Measurements from ENCODE around the gene SHROOM3. TPM values are rescaled to one million over a fixed set of nuclear protein-coding genes. Genes with fewer than 3 reads are reported as not detected.

Gene SHROOM3
- total RNA-seq, 1 experiment from 2014 or later, result 27.6 TPM

GRCh38 chr4:76622126-76622525, 187.1 kb downstream of the SHROOM3 start:
- H3K27me3 ChIP-seq (ENCODE audit: insufficient read depth, low read length), result no peaks in the 10 kb centered on the region
- TF ChIP-seq CTCF (conservative IDR thresholded peaks at IDR 0.05), result no peak
- Mint-ChIP-seq H3K4me3 (no peak overlapping the region), H3K4me1 (peaks cover 33 to 42% of the 10 kb centered on the region in 2 experiments), H3K36me3 (ENCODE audit: insufficient read depth in 1 of 3, low read depth in 3 of 3) (no peaks in the 10 kb centered on the region), H3K27ac (no peak overlapping the region; a peak in 1 of 7 replicates), H3K27me3 (ENCODE audit: low read depth) (no peaks in the 10 kb centered on the region; the same call in 1 of the 2 replicates), H3K9me3 (no peaks in the 10 kb centered on the region)
- H3K9me3 ChIP-seq (ENCODE audit: control insufficient read depth, low read depth, low read length), result no peaks in the 10 kb centered on the region
- H3K18ac ChIP-seq (ENCODE audit: insufficient read length, low read depth, low read length), result no peak overlapping the region
- no peak overlapping the region for H3K4me2 ChIP-seq (ENCODE audit: insufficient read depth, insufficient read length, low read length)
- no peaks in the 10 kb centered on the region for H3K79me1 ChIP-seq (ENCODE audit: insufficient read depth, low read depth, low read length, poor library complexity, severe bottlenecking)
- H2BK20ac ChIP-seq (ENCODE audit: low read depth, low read length, poor library complexity, severe bottlenecking), result no peak overlapping the region
- no peak overlapping the region for H3K23ac ChIP-seq (ENCODE audit: insufficient read length, low read depth, low read length)
- H2AK5ac ChIP-seq (ENCODE audit: insufficient read length, low read length), result no peak overlapping the region
- H3K4me1 ChIP-seq (ENCODE audit: insufficient read depth, low read length), result peaks cover 8% of the 10 kb centered on the region
- H2AFZ ChIP-seq (ENCODE audit: low read length), result no peak overlapping the region
- no peak overlapping the region for H2BK5ac ChIP-seq (ENCODE audit: insufficient read length, low read length)
- H3T11ph ChIP-seq (ENCODE audit: low read length), result no peak overlapping the region
- H4K5ac ChIP-seq (ENCODE audit: insufficient read length, low read depth, low read length), result no peak overlapping the region
- no peak overlapping the region for H4K8ac ChIP-seq (replicated peaks; ENCODE audit: insufficient read length, low read depth, low read length)
- no CpG with 5 or more reads among the region's 4 CpGs for WGBS (ENCODE audit: extremely low coverage, insufficient read length, low lambda C conversion rate)
- H3K23me2 ChIP-seq (ENCODE audit: insufficient read length, low read depth, low read length, poor library complexity, severe bottlenecking), result no peaks in the 10 kb centered on the region
- H2BK120ac ChIP-seq (ENCODE audit: low read depth, low read length, poor library complexity, severe bottlenecking), result no peak overlapping the region
- H3K4ac ChIP-seq (ENCODE audit: low read depth, low read length), result no peak overlapping the region
- no peak overlapping the region for H2BK12ac ChIP-seq (ENCODE audit: insufficient read length, low read depth, low read length)
- no peak overlapping the region for H3K14ac ChIP-seq (ENCODE audit: insufficient read depth, low read length)
- DNase-seq, result no peak
- H3K56ac ChIP-seq (ENCODE audit: insufficient read length, low read depth, low read length), result no peak overlapping the region
- H3K9ac ChIP-seq (ENCODE audit: extremely low read depth, insufficient read length, low read length), result no peak overlapping the region
- no peaks in the 10 kb centered on the region for H3K79me2 ChIP-seq (ENCODE audit: insufficient read depth, low read length)
- H2BK15ac ChIP-seq (ENCODE audit: low read depth, low read length), result no peak overlapping the region
- H3K27ac ChIP-seq (ENCODE audit: insufficient read length, low read depth, low read length), result no peak overlapping the region
- H4K20me1 ChIP-seq (ENCODE audit: control insufficient read depth, insufficient read depth, insufficient read length), result no peaks in the 10 kb centered on the region
- no peak overlapping the region for H4K91ac ChIP-seq (ENCODE audit: insufficient read length, low read depth, low read length)
